ENCODE results near the gene PHKG1. TPM values are rescaled to one million over a fixed set of nuclear protein-coding genes. Genes with fewer than 3 reads are reported as not detected.

The PHKG1 gene
- total RNA-seq, result 0.08 TPM in 1 of 2 replicates, not detected in the other

DNA sequence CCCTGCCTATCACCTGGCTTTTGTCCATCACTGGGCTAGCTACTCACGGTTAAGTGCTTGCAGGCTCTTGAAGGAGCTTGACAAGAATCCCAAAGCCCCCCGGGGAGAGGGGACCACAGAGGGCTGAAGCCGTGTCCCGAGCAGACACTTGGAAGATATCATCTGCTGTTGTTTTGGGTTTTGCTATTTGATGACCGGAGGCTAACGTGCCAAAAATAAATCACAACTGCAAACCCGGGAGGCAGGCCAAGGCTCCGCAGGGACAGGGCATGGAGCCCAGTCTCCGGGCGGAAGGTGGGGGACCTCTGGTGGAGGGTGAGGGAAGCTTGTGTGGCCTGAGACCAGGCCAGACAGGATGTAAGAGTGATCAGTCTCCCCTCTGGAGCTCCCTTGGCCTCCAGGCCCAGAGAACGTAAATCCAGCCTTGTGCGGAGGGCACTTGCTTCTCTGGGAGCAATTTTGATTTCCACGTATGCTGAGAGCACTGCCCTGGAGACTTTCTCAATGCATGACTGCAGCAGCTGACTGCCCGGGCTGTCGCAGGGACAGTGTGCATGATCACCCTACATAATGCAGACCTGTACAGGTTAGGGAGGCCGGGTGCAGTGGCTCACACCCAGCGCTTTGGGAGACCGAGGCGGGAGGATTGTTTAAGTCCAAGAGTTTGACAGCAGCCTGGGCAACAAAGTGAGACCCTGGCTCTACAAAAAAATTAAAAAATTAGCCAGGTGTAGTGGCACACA is at the start of gene PHKG1:
TSS of gene PHKG1 (minus strand) at position 164 of the 743 bp plus-strand sequence. CDS start 4,011 bp downstream, outside the sequence.

DNA sequence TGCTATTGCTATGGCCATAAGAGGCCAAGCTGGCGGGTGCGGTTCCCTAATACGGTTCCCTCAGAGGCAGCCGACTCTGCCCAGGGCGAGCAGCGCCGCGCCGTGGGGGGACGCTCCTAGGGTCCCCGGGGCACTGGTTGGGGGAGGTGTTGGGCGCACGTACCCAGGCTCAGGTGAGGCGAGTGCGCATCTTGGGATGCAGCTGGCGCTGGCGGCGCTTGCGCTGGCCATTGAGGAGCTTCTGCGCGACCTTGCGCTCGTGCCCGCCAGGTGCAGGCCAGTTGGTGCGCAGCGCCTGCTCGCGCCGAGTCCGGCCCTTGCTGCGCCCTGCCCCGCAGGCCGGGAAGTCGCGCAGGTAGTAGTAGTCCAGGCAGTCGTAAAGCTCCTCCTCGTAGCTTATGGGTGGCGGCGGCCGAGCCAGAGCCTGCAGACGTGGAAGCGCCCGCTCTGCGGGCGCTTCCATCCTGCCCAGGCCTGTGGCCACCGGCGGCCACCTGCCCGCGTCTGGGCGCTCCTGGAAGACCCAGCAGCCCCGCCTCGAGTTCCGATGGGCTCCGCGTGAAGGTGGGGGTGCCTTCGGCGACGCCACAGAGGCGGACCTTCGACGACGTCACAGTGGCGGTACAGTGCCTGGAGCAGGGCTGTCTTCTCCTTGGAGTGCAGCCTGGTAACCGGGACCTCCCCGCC is 23.2 kb upstream of the PHKG1 start, which contains the start of gene NUPR2:
TSS of gene NUPR2 (minus strand) at position 566 of the 687 bp plus-strand sequence. CDS start at position 463, 103 bp downstream.

DNA sequence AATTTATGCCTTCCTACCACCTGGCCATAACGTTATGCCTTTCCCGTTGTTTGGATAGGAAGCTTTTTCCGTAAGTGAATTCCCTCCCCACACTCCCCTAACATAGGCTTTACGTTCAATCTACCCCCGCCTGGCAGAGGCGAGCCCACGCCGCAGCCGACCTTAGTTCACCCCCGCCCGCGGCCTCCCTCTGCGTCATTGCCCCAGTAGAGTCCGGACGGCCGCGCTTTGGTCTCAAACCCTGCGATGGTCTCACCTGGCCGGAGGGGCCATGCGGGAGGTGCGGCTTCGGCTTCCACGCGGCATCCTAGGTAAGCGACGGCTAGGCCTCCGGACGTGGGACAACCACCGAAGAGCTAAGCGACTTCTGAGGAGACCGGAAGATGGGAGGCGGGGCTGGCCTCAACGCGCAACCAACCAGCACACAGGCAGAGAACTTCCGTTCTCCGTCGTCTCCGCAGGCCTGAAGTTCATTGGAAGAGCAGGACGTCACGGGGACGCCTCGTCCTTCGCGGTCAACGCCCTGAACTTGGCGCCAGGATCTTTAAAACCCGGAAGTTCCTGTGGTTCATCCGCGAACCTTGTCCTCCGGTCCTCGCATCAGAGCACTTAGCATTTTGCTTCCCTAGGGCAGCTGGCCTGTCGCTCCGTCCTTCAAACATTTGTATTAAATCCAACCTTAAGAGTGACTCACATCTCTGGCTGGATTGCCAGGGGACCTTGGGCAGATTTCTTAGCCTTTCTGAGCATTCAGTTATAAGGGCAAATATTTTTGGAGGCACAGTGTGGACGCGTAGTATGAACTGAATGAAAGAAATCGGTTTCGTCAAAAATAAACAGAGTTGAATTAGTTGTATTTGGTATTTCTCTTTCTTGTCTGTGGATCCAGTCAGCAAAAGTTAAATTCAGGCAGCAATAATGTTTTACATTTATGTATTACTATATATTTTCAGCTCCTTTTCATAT is 13.6 kb upstream of the PHKG1 start, which contains the start of gene CHCHD2:
TSS of gene CHCHD2 (minus strand) at position 369 of the 966 bp plus-strand sequence. CDS start at position 306, 63 bp downstream.

DNA sequence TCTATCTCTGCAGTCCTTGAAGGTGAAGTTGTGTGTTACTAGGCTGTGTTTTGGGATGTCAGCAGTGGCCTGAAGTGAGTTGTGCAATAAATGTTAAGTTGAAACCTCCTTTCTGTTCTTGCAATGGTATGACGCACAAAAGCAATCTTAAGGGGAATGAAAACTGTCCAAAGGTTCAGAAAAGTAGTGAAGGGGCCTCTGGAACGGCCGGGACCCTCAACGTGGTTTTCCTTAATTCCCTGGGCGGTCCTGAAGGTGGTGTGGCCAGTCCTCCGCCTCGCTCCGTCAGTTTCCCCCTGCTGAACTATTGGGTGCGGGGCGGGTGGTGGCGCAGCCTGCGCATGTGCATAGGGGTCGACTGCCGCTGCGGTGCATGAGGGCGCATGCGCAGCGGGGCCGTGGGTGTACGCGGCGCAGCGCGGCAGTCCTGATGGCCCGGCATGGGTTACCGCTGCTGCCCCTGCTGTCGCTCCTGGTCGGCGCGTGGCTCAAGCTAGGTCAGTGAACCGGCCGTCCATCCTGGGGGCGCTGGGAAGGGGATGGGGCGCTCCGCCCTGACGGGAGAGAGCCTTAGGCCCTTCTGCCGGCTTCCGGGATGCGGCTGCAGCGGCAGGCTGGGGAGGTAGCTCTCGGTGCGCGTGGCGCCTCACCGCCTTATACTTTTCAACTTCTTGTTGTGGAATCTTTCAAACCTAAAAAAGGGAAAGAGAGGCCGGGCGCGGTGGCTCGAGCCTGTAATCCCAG is 28.7 kb downstream of the PHKG1 start, which contains the start of gene SUMF2:
TSS of gene SUMF2 (plus strand) at position 405 of the 744 bp plus-strand sequence. CDS start at position 431, 26 bp downstream.

DNA sequence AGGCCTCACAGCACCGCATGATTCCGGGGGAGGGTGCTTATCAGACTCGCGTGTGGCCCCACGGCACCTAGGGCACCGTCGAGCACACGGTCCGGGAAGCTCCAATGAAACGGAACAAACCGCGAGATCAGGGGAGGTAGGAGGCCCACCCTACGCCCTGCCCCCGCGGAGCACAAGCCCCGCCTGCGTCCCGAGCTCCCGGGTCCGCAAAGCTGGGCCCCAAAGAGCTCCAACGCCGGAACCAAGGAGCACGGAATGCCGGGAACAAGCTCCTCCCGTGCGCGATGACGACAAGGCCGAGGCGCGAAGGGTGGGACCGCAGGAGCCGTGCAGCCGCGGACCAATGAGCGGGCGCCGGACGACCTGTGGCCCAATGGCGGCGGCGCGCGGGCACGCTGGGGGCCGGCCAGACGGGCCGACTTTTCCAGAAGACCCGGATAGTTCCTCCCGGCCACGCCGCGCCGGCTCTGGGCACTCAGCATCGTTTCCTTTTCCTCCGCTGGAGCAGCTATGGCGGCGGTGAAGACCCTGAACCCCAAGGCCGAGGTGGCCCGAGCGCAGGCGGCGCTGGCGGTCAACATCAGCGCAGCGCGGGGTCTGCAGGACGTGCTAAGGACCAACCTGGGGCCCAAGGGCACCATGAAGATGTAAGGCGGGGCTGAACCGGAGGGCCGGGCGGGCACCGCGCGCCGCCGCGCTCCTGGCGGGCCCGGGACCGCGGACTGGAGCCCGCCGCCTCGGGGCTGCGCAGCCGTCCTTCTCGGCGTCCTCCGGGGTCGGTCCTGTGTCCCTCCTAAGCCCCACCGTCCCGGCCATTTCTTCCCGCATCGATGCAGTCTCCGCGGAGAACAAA is 41.2 kb downstream of the PHKG1 start, which contains the start of the genes CCT6A and PSPH:
TSS of gene CCT6A (plus strand) at position 427 of the 853 bp plus-strand sequence. CDS start at position 511, 84 bp downstream.
TSS of gene PSPH (minus strand) at position 106 of the 853 bp plus-strand sequence. CDS start 30,232 bp downstream, outside the sequence.

Other genes starting within 250 kb of the PHKG1 start
- gene SEPTIN14, start 230.2 kb downstream of the PHKG1 start, total RNA-seq, result not detected in 2 replicates
- gene ZNF713, start 205.5 kb downstream of the PHKG1 start, total RNA-seq, result 0.38 and 0.47 TPM in 2 replicates
- gene MRPS17, start 141.1 kb downstream of the PHKG1 start, total RNA-seq, result 11.1 and 15.9 TPM in 2 replicates
- gene NIPSNAP2, start 128.4 kb downstream of the PHKG1 start, total RNA-seq, result 53.3 and 54.4 TPM in 2 replicates
- gene PSPH, start 41.5 kb downstream of the PHKG1 start, total RNA-seq, result 66.4 and 72.3 TPM in 2 replicates
- gene CCT6A, start 41.2 kb downstream of the PHKG1 start, total RNA-seq, result 150 and 262 TPM in 2 replicates
- 149 and 155 TPM in 2 replicates for gene SUMF2, start 28.7 kb downstream of the PHKG1 start, total RNA-seq
- gene CHCHD2, start 13.5 kb upstream of the PHKG1 start, total RNA-seq, result 754 and 755 TPM in 2 replicates
- not detected in 2 replicates for gene NUPR2, start 23.5 kb upstream of the PHKG1 start, total RNA-seq

Data from hair follicular keratinocyte (primary cell).